Skin epidermis (tissue), 12 donors: ENCODE results near the gene DPPA5.

Experiments used
- H3K27ac ChIP-seq, 21 experiments: fragments of 200-600 bp; sonication (generic) in 11 of 21; one replicate each; pipeline ENCODE4 v1.5.0; 2020; ENCODE audit warnings: mild to moderate bottlenecking in 3 of 21, inconsistent platforms in 2 of 21, moderate library complexity in 2 of 21
- H3K4me3 ChIP-seq, 7 experiments: fragments of 200-600 bp; sonication (generic) in 2 of 7; one replicate each; pipeline ENCODE4 v1.5.0; 2020; ENCODE audit warnings: inconsistent platforms in 2 of 7, mild to moderate bottlenecking in 2 of 7, moderate library complexity in 1 of 7

Gene DPPA5

GRCh38 chr6:73367761-73368355, 13.8 kb upstream of the DPPA5 start:
- H3K4me3 ChIP-seq: no peak overlapping the region

GRCh38 chr6:73364549-73364948, 10.5 kb upstream of the DPPA5 start:
- H3K4me3 ChIP-seq: no peak overlapping the region
- H3K27ac ChIP-seq: no peak overlapping the region

More at GRCh38 chr6:73367761-73368355, 13.8 kb upstream of the DPPA5 start:
- no peak overlapping the region for H3K27ac ChIP-seq

- Histone ChIP-seq H3K27ac (no peak overlapping the region), H3K4me3 (no peak overlapping the region)
These were observed 10.0 kb upstream of the DPPA5 start for GRCh38 chr6:73364121-73364520.

DNA sequence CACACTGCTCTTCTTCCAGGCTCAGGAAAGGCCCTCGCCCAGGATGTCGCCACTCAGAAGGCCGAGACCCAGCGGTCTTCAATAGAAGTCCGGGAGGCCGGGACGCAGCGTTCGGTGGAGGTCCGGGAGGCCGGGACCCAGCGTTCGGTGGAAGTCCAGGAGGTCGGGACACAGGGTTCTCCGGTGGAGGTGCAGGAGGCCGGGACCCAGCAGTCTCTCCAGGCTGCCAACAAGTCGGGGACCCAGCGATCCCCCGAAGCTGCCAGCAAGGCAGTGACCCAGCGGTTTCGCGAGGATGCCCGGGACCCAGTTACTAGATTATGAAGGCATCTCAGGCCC, 9.4 kb upstream of the DPPA5 start:
- no peak overlapping the region for H3K4me3 ChIP-seq

DNA sequence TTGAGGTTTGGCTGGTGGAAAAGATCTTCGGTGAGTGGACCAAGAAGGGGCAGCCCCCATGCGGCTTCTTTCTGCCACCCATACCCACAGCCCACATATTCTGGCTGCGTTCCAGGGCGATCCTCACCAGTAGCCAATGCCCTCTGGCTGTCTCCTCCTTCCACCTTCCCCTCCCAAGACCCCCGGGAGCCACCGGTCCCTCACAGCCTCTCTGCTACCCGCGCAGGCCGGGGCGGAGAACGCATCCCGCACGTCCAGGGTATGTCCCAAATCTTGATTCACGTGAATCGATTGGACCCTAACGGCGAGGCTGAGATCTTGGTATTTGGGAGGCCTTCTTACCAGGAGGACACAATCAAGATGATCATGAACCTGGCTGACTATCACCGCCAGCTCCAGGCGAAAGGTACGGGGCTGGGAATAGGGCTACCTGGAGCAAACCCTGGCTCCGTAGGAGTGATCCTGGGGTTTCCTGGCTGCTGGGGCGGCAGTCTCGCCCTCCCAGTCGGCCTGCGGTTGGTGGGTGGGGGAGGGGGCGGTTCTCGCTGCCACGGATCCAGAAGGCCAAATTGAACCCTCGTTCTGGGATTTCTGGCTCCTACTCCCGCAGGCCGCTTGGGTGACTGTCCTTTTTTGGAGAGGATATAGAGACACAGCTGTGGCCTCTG, 8.9 kb upstream of the DPPA5 start:
- Histone ChIP-seq H3K4me3 (no peak overlapping the region), H3K27ac (no peak overlapping the region)

More for the DNA sequence above, 9.4 kb upstream of the DPPA5 start:
- H3K27ac ChIP-seq: no peak overlapping the region

DNA sequence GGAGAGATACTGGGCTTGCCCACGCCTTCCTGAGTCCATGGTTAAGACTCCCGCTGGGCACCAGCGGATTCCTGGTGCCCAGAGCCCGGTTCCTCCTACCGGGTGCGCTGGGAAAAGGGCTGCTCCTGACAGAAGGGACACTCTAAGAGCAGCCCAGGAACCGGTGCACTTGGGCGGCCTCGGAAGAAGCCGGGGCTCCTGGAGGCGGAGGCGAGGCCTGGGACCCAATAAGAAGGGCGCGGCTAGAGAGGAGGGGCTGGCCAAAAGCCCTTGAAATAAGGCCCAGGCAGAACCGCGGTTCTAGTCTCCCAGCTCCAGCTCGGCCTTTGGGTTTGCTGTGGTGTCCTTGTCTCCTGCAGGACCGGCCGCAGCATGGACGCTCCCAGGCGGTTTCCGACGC, 8.3 kb upstream of the DPPA5 start, which contains the start of gene KHDC3L:
Gene KHDC3L, plus strand, starts transcription at position 301 of the 400 bp plus-strand sequence. Its CDS starts 72 bp downstream, at position 373.
- H3K27ac ChIP-seq: no peak within 1 kb of the TSS
- no peak within 1 kb of the TSS for H3K4me3 ChIP-seq

- Histone ChIP-seq H3K4me3 (no peak overlapping the region), H3K27ac (no peak overlapping the region)
These were observed 4.8 kb downstream of the DPPA5 start for GRCh38 chr6:73349311-73349710.

- H3K4me3 ChIP-seq: no peak overlapping the region
These were observed 5.4 kb downstream of the DPPA5 start for GRCh38 chr6:73348550-73349204.

GRCh38 chr6:73343164-73343563, 10.9 kb downstream of the DPPA5 start:
- Histone ChIP-seq H3K4me3 (no peak overlapping the region), H3K27ac (no peak overlapping the region)

More at GRCh38 chr6:73348550-73349204, 5.4 kb downstream of the DPPA5 start:
- no peak overlapping the region for H3K27ac ChIP-seq

DNA sequence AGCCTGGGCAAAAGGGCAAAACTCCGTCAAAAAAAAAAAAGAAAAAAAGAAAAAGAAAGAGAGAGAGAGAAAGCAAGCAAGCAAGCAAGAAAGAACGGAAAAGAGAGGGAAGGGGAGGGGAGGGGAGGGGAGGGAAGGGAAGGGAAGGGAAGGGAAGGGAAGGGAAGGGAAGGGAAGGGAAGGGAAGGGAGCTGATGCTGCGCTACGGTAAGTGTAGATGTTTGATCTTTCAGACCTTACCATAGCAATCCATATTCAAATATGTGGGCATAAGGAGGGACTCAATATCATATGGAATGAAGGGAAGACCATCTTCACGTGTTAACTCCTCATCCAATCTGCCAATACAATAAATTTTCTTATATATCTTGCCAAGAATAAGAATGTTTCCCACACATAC, 11.9 kb downstream of the DPPA5 start:
- Histone ChIP-seq H3K4me3 (no peak overlapping the region), H3K27ac (no peak overlapping the region)

DNA sequence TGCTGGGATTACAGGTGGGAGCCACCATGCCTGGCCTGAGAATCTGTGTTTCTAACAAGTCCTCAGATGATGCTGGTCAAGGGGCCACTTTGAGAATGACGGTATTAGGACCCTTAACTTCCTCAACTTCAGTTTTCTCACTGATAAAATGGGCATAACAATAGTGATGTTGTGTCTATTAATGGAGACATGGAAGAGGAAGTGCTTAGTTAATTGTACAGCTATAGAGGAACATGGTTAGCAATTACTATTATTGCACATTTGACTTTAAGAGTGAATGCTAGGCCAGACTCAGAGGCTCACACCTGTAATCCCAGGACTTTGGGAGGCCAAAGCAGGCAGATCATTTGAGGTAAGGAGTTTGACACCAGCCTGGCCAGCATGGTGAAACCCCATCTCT, 12.7 kb downstream of the DPPA5 start:
- H3K4me3 ChIP-seq: no peak overlapping the region
- no peak overlapping the region for H3K27ac ChIP-seq

- Histone ChIP-seq H3K27ac (no peak overlapping the region), H3K4me3 (no peak overlapping the region)
These were observed 14.0 kb downstream of the DPPA5 start for GRCh38 chr6:73340048-73340447.

GRCh38 chr6:73339340-73339739, 14.7 kb downstream of the DPPA5 start:
- no peak overlapping the region for H3K4me3 ChIP-seq
- H3K27ac ChIP-seq: no peak overlapping the region

DNA sequence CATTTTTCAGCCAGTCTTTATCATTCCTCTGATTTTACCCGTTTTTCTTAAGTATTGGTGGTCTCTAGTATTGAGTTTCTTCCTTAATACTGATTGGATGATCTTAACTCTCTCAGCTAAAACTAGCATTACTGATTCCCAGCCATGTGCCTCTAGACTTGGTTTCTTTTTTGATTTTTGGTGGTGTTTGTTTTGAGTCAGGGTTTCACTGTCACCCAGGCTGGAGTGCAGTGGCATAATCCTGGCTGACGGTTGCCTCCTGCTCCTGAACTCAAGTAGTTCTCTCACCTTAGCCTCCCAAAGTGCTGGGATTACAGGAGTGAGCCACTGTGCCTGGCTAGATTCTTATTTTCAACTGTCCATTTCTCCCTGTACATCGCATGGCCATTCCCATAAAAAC, 24.9 kb downstream of the DPPA5 start:
- Histone ChIP-seq H3K27ac (no peak overlapping the region), H3K4me3 (no peak overlapping the region)

GRCh38 chr6:73328790-73329189, 25.3 kb downstream of the DPPA5 start:
- no peak overlapping the region for H3K27ac ChIP-seq
- H3K4me3 ChIP-seq: no peak overlapping the region

DNA sequence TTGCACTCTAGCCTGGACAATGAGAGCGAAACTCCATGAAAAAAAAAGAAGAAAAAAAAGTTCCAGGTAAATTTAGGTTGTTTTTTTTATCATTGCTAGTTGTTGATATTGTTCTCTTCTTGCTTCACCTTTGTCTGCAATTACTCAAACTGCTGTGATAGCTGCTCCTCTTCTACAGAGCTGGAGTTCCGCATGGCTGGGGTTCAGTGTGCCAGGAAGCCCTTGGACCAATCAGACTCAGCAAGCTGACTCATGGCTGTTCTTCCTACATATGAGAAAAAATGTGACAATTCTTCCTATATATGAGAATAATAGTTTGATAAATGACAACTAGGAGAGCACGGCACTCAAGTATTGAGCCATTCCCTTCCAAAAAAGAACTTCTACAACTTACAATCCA, 28.4 kb downstream of the DPPA5 start:
- Histone ChIP-seq H3K27ac (no peak overlapping the region), H3K4me3 (no peak overlapping the region)

GRCh38 chr6:73323323-73323722, 30.8 kb downstream of the DPPA5 start:
- Histone ChIP-seq H3K27ac (no peak overlapping the region), H3K4me3 (no peak overlapping the region)

- Histone ChIP-seq H3K4me3 (no peak overlapping the region), H3K27ac (no peak overlapping the region)
These were observed 39.2 kb downstream of the DPPA5 start for GRCh38 chr6:73314577-73315492.

DNA sequence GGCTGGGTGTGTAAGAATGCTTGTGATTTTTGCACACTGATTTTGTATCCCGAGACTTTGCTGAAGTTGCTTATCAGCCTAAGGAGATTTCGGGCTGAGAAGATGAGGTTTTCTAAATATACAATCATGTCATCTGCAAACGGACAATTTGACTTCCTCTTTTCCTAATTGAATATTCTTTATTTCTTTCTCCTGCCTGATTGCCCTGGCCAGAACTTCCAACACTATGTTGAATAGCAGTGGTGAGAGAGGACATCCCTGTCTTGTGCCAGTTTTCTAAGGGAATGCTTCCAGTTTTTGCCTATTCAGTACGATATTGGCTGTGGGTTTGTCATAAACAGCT, 43.6 kb downstream of the DPPA5 start:
- Histone ChIP-seq H3K4me3 (peak overlapping the region; percentile 47 to 60 (median 54)), H3K27ac (peak overlapping the region in 8 of 21 experiments; percentile 37 to 62 (median 54))

GRCh38 chr6:73309785-73310502, 44.1 kb downstream of the DPPA5 start:
- peak overlapping the region; percentile 47 to 60 (median 54) for H3K4me3 ChIP-seq
- peak overlapping the region in 11 of 21 experiments; percentile 17 to 67 (median 54) for H3K27ac ChIP-seq
